Measurements from ENCODE around the gene ACOT7. TPM values are rescaled to one million over a fixed set of nuclear protein-coding genes. Genes with fewer than 3 reads are reported as not detected.
A peak's percentile ranks its signal among the peaks of the same experiment; 100 is the strongest.

Gene ACOT7
- total RNA-seq, 1 donor from 2014 or later = 107 TPM

GRCh38 chr1:6282577-6283270 lies 110.8 kb downstream of the ACOT7 start:
- H3K4me3 Mint-ChIP-seq = no peak overlapping the region
- peaks cover 14% of the 10 kb centered on the region for H3K4me1 Mint-ChIP-seq
- H3K9me3 Mint-ChIP-seq = no peaks in the 10 kb centered on the region
- TF ChIP-seq CTCF (conservative IDR thresholded peaks at IDR 0.05) = no peak
- DNase-seq (ENCODE audit: low read depth, low spot score) = no peak
- no peaks in the 10 kb centered on the region for H3K36me3 Mint-ChIP-seq (ENCODE audit: low read depth)
- no peaks in the 10 kb centered on the region for H3K27me3 Mint-ChIP-seq (ENCODE audit: low read depth)
- H3K27ac Mint-ChIP-seq (ENCODE audit: unreplicated experiment) = peak overlapping the region; percentile 43

GRCh38 chr1:6281511-6282402 lies 111.8 kb downstream of the ACOT7 start:
- TF ChIP-seq CTCF (conservative IDR thresholded peaks at IDR 0.05) = no peak
- no peak for DNase-seq (ENCODE audit: low read depth, low spot score)
- no peaks in the 10 kb centered on the region for H3K27me3 Mint-ChIP-seq (ENCODE audit: low read depth)
- no peak overlapping the region for H3K27ac Mint-ChIP-seq (ENCODE audit: unreplicated experiment)
- no peaks in the 10 kb centered on the region for H3K36me3 Mint-ChIP-seq (ENCODE audit: low read depth)
- H3K9me3 Mint-ChIP-seq = no peaks in the 10 kb centered on the region
- peaks cover 24% of the 10 kb centered on the region for H3K4me1 Mint-ChIP-seq
- H3K4me3 Mint-ChIP-seq = no peak overlapping the region

- Mint-ChIP-seq H3K36me3 (ENCODE audit: low read depth) (no peaks in the 10 kb centered on the region), H3K27ac (ENCODE audit: unreplicated experiment) (no peak overlapping the region), H3K9me3 (no peaks in the 10 kb centered on the region), H3K27me3 (ENCODE audit: low read depth) (no peaks in the 10 kb centered on the region), H3K4me1 (peaks cover 33% of the 10 kb centered on the region), H3K4me3 (no peak overlapping the region)
- TF ChIP-seq CTCF (conservative IDR thresholded peaks at IDR 0.05) = peak; percentile 60
- peak; percentile 62 for DNase-seq (ENCODE audit: low read depth, low spot score)
These were observed 112.7 kb downstream of the ACOT7 start for GRCh38 chr1:6280761-6281451.

GRCh38 chr1:6279613-6280383 lies 113.8 kb downstream of the ACOT7 start:
- no peak overlapping the region for H3K27ac Mint-ChIP-seq (ENCODE audit: unreplicated experiment)
- DNase-seq (ENCODE audit: low read depth, low spot score) = no peak
- no peak overlapping the region for H3K4me3 Mint-ChIP-seq
- no peak for TF ChIP-seq CTCF (conservative IDR thresholded peaks at IDR 0.05)
- H3K9me3 Mint-ChIP-seq = no peaks in the 10 kb centered on the region
- H3K36me3 Mint-ChIP-seq (ENCODE audit: low read depth) = no peaks in the 10 kb centered on the region
- H3K27me3 Mint-ChIP-seq (ENCODE audit: low read depth) = no peaks in the 10 kb centered on the region
- peaks cover 36% of the 10 kb centered on the region for H3K4me1 Mint-ChIP-seq

GRCh38 chr1:6279066-6279465 lies 114.5 kb downstream of the ACOT7 start:
- peak overlapping the region; percentile 78 for H3K27ac Mint-ChIP-seq (ENCODE audit: unreplicated experiment)
- DNase-seq (ENCODE audit: low read depth, low spot score) = no peak
- no peak for TF ChIP-seq CTCF (conservative IDR thresholded peaks at IDR 0.05)
- no peak overlapping the region for H3K4me3 Mint-ChIP-seq
- H3K9me3 Mint-ChIP-seq = no peaks in the 10 kb centered on the region
- peaks cover 36% of the 10 kb centered on the region for H3K4me1 Mint-ChIP-seq
- no peaks in the 10 kb centered on the region for H3K27me3 Mint-ChIP-seq (ENCODE audit: low read depth)
- no peaks in the 10 kb centered on the region for H3K36me3 Mint-ChIP-seq (ENCODE audit: low read depth)

All from neural crest cell (in vitro differentiated cells).